GM13977 (cell line): ENCODE results near the gene MAST4.
A peak's percentile ranks its signal among the peaks of the same experiment; 100 is the strongest.

Source experiments
- DNase-seq: peaks from one replicate; pipeline ENCODE4 v3.0.0; 2012; ENCODE audit warnings: low spot score
- in situ Hi-C: fragments of 300-500 bp; cut with MboI; formaldehyde crosslinking; loops from one replicate; pipeline ENCODE4 v1.12.0; 2022; ENCODE audit warnings: low sequenced_read_pairs, low pct_unique_long_range_greater_than_20kb, mixed read lengths, inconsistent platforms; ENCODE audit not compliant: unreplicated experiment
- TF ChIP-seq, protein P1 (sequence below): IDR thresholded peaks from 2 replicates; pipeline ENCODE4 v1.5.1; 2012; ENCODE audit warnings: mild to moderate bottlenecking, control low read depth; ENCODE audit not compliant: insufficient read depth; ENCODE audit errors: extremely low read depth, missing control alignments

Gene MAST4

DNA sequence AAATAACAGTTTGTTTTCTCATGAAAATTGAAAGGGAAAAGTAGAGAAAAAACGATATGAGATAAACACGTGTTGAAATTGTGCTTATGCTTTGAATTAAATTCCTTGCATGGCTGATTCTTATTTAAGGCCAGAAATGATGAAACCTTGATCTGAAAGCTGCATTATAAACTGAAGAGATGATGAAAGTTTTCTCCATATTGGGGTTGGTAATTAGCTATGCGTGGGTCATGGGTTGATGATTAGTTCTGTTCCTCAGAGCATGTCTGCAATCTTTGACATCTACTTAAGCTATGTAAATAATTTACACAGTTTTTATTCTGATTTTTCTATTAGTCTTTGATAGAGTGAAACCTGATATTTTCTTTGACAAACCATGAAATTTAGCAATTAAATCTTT lies 336.3 kb downstream of the MAST4 start:
- TF ChIP-seq, protein P1, sequence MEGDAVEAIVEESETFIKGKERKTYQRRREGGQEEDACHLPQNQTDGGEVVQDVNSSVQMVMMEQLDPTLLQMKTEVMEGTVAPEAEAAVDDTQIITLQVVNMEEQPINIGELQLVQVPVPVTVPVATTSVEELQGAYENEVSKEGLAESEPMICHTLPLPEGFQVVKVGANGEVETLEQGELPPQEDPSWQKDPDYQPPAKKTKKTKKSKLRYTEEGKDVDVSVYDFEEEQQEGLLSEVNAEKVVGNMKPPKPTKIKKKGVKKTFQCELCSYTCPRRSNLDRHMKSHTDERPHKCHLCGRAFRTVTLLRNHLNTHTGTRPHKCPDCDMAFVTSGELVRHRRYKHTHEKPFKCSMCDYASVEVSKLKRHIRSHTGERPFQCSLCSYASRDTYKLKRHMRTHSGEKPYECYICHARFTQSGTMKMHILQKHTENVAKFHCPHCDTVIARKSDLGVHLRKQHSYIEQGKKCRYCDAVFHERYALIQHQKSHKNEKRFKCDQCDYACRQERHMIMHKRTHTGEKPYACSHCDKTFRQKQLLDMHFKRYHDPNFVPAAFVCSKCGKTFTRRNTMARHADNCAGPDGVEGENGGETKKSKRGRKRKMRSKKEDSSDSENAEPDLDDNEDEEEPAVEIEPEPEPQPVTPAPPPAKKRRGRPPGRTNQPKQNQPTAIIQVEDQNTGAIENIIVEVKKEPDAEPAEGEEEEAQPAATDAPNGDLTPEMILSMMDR = no peak
- in situ Hi-C loops = no loop called here
- no peak for DNase-seq

- in situ Hi-C loops = no loop called here
Measured at GRCh38 chr5:66933066-66933465, 336.9 kb downstream of the MAST4 start.

DNA sequence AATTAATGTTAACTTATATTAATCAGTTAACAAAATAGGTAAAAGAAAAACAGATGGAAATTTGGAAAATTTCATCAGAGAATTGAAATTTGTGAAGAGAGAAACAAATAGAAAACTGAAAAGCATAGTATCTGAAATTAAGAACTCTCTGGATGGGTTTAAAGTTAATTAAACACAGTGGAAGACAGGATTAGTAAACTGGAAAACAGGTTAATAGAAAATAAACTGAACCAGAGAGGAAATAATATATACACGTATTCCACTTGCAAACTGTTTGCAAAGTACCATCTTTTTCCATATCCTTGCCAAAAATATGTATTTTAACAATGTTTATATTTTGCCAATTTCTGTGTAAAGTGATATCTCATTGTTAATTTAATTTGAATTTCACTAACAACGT lies 342.9 kb downstream of the MAST4 start:
- in situ Hi-C loops = no loop called here
- TF ChIP-seq, protein P1 = no peak

More at GRCh38 chr5:66933066-66933465, 336.9 kb downstream of the MAST4 start:
- TF ChIP-seq, protein P1 = no peak
- DNase-seq = no peak

GRCh38 chr5:66945389-66946349 lies 349.5 kb downstream of the MAST4 start:
- in situ Hi-C loops = no loop called here
- DNase-seq = peak; percentile 16
- TF ChIP-seq, protein P1 = no peak

More for the DNA sequence above, 342.9 kb downstream of the MAST4 start:
- DNase-seq = no peak

DNA sequence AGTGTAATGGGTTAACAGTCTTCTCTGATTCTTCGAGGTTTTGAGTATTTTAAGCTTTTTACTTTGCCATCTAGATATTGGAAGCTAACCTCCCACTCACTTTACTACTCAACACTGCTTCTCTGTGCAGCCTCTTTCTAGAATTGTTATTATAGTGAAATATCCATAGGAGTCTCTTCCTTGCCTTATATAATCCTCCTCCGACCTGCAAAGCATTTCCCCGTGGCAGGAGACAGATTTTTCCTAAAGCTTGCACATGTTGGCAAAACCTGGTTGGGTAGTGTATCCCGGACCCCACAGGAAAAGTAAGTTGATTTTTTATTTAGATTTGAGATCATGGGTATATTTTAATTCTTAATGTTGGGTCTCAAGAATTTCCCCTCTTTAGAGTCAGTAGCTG lies 351.3 kb downstream of the MAST4 start:
- in situ Hi-C loops = no loop called here
- TF ChIP-seq, protein P1 = no peak
- DNase-seq = no peak

DNA sequence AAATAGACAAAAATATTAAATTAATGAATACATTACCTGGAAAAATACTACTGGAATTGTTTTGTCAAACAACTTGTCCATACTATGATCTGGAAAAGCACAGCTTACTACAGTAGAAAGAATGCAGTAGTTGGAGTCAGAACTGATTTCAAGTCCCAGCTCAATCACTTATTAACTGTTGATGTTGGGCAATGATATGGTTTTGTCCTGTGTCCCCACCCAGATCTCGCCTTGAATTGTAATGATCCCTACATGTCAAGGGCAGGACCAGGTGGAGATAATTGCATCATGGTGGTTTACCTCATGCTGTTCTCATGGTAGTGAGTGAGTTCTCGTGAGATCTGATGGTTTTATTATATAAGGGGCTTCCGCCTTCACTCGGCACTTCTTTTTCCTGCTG lies 352.9 kb downstream of the MAST4 start:
- DNase-seq = no peak
- in situ Hi-C loops = no loop called here
- TF ChIP-seq, protein P1 = no peak
